ENCODE measurements around the gene SERPINI1.

Gene SERPINI1

DNA sequence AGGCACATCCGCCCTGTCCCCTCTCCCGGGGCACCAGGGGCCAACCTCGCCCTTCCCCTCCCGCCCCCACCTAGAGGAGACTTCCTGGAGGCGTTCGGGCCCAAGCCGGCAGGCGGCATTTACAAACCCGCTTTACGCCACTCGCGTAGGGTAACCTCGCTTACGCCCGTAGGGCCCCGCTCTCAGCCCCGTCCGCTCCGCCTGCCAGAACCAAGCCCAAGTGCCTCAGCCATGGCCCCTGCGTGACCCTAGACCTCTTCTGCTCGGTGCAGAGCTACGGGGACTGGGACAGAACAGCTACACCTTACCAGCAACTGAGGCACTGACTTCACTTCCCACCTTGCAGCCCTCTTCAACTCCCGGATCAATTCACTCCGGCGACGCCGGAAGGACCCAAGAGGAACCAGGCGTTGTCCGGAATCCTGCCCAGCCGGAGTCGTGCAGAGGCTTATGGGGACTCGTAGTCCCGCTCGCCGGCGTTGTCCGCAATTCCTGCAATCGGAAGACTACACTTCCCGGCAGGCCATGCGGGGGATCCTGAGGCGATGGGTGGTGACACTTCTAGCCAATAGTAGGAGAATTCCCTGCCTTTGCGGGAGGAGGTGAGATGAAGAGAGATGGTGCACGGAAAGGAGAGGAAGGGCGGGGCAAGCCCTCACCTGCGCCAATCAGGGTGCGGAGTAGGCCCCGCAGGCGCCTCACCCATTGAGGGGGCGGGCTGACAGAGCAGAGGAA, 856 bp upstream of the SERPINI1 start, which contains the start of gene PDCD10:
TSS of gene PDCD10 (minus strand) at position 395 of the 735 bp plus-strand sequence. CDS start 14,735 bp downstream, outside the sequence.
- DNase-seq (ENCODE audit: low read depth, low spot score) = peak; percentile 92

GRCh38 chr3:167736264-167736787, 805 bp downstream of the SERPINI1 start:
- DNase-seq (ENCODE audit: low read depth, low spot score) = no peak

DNA sequence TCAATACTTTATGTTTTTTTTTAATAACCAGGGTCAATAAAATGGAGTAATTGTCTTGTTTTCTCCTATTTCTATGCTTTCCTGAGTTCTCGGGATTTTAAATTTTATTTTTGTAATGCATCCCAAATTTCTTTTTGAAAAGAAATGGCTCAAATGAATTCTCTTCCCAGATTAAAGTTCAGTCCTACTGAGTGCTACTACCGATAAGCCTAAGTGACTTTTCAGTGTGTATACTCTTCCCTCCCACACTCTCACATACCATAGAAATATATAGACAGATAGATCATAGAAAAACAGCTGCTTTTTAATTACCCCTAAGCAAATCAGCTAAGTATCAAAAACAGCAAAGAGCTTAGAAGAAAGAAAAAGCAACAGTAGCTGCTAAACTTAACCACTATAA, 1.5 kb downstream of the SERPINI1 start:
- DNase-seq (ENCODE audit: low read depth, low spot score) = no peak

- DNase-seq (ENCODE audit: low read depth, low spot score) = no peak
These were observed 2.5 kb downstream of the SERPINI1 start for GRCh38 chr3:167738037-167738436.

DNA sequence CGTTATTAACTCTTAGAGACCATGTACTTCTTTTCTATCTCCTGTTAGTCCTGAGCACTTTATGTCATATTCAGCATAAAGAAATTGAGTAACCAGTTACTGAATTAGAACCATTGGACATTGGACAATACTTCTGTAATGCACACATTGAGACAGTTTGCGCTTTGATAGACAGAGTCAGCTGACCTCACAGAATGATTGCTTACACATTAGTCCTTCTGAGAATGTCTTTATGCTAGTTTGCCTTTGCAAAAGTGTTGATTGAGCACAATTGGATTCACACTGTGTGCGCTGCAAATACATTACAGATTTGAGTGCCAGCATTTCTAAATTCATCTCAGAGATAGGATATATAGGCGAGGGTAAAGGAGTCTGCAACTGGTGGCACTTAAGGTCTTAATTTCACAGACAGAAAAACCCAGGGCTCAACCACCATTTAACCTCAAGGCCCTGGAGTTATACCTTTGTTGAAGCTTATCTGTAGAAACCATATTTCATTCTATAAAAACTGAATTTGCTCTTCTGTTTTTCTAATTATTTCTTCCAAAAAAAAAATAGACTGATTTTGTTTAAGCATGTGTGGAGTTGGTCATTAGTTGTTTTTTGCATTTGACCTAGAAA, 3.8 kb downstream of the SERPINI1 start:
- no peak for DNase-seq (ENCODE audit: low read depth, low spot score)

DNA sequence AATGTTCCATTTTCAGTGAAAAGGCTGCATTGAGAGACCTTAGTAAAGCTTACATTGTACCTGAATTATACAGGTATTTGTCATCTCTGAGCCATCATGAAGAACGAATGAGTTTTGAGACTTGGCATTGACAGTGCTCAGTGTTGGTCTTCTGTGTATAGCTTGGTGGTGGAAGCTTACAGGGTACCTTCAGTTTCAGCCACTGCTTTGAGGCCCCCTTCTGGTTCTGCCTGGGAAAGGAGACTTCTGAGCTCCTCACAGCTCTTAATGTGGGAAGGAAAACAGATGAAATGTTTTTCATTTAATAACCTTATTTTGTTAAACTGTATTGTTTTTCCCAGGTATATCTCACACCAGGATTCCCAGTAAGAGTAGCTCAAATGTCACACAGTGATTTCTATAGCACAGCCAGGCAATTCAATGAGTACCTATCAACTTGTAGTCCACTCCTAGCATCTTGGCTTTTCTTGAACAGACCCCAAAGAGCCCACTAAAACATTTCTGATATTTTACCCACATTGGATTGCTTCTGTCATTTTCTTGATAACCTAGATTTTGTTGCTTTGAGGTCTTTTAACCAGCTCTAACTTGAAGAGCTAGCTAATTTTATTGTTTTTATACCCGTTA, 5.6 kb downstream of the SERPINI1 start:
- DNase-seq (ENCODE audit: low read depth, low spot score) = no peak

DNA sequence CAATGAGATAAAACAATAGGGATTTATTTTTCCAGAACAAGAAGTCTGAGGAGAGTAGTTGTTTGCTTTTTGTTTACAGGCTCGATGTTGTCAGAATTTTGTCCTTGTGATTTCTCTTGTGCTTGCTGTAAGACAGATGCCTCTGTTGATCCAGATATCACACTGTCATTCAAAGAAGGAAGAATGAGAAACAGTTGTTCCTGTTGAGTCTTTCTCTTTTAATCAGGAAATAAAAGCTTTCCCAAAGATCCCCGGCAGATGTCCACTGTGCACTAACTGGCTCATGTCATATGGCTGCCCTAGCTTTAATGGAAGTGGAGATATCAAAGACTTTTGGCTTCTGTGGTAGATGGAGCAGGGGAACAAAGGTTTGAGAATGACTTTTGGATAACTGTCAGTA, 6.8 kb downstream of the SERPINI1 start:
- no peak for DNase-seq (ENCODE audit: low read depth, low spot score)

GRCh38 chr3:167743799-167744198, 8.3 kb downstream of the SERPINI1 start:
- DNase-seq (ENCODE audit: low read depth, low spot score) = no peak

GRCh38 chr3:167749209-167749608, 13.7 kb downstream of the SERPINI1 start:
- DNase-seq (ENCODE audit: low read depth, low spot score) = no peak

DNA sequence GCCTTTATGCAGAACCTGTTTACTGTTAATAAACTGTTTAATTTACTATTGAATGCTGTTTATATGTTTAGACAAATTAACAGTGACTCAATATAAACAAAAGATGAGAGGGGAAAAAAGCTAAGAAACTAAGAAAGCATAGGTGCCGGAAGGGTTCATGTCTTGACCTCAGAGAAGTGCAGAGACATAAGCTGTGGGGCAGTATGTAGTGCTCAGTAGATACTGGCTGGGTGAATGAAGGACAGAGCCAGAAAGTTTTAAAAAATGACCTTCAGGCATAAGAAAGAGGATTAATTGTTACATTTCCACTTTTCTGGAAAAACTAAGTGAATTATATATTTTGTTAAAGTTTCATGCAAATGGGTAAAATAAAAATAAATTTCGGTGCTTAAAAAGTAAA, 14.2 kb downstream of the SERPINI1 start:
- DNase-seq (ENCODE audit: low read depth, low spot score) = no peak

- DNase-seq (ENCODE audit: low read depth, low spot score) = no peak
These were observed 14.9 kb downstream of the SERPINI1 start for GRCh38 chr3:167750272-167750971.

DNA sequence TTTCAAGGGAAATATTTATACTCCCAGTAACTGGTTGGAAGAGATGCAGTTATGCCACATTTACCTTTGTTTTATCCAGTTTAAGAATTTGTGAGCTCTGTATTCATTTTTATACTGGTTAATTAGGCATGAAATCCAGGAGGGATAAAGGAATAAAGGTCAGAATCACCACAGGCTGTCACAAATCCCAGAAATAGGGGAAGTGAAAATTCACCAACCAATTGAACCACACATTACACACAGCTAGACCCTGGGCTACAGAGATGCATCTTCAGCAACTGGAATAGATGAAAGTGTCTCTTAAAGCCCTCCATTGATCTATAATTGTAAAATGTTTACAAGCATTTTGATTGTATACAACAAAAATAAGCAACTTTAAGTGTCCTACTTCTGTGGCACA, 18.5 kb downstream of the SERPINI1 start:
- no peak for DNase-seq (ENCODE audit: low read depth, low spot score)

DNA sequence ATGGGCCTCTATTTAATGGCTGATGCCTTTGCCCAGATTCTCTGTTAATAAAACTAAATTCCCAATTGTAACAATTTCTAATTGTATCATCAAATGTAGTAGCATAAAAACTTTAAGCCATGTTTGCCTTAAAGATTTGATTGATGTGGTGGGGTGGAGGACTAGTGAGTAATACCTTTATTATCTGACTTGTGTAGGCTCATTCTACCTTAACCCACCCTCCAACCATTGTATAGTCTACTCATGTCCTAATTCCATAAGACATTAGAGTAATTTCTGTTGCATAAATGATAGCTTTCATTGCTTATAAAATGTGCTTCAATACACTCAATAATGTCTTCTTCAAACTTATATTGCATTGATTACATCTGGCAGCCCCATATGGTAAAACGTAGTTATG, 25.8 kb downstream of the SERPINI1 start:
- no peak for DNase-seq (ENCODE audit: low read depth, low spot score)

DNA sequence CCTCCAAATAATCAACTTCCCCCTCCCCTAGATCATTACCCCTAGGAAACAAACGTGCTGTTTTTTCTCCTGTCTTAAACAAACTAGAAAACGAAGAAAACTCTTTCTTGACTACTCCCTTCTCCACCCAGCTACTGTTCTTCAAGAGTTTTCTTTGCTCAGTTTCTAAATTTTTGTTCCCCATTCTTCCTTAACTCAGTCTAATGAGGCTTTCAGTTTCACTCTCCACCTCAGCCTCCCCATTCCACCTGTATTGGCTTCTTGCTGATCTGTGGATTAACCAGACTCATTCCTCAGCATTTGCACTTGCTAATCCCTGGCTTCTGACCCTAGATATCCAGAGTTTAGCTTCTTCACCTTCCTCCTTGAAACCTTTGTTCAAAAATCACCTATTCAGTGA, 26.8 kb downstream of the SERPINI1 start:
- DNase-seq (ENCODE audit: low read depth, low spot score) = no peak

DNA sequence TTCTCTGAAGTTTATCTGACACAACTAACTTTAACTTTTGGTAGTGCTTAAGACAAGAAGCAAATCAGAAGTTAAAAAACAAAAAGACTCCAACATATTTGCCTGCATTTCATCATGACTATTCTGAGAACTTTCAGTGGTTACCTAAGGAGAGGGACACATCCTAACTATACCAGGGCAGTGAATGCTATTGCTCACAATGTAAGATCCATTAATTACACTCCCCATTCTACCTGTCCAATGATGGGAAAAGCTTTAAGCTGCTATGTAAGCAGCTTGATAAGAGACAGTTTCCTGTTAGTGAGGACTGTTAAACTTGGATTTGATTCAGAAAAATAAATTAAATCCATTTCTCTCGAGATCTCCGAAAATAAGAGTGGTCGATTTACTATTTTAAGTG, 37.5 kb downstream of the SERPINI1 start:
- no peak for DNase-seq (ENCODE audit: low read depth, low spot score)

GRCh38 chr3:167773584-167773983, 38.1 kb downstream of the SERPINI1 start:
- DNase-seq (ENCODE audit: low read depth, low spot score) = no peak

- DNase-seq (ENCODE audit: low read depth, low spot score) = no peak
These were observed 40.7 kb downstream of the SERPINI1 start for GRCh38 chr3:167776066-167776685.

DNA sequence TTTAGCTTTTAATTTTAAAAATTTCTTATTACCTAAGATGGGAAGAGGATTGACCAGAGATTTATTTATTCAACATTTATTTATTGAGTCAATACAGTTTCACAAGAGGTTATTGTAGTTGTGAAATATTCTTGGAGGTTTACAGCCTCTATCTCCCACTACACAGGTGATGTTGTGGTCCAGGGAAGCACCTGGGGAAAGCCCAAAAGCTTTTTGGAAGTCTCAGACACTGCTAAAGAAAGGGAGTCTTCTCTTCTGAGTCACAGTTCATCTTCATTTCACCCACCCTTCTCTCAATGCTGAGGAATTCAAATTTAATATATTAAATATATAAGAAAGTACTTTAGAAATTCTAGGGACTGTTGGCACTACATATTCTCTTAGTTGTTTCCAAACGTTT, 41.8 kb downstream of the SERPINI1 start:
- DNase-seq (ENCODE audit: low read depth, low spot score) = no peak

DNA sequence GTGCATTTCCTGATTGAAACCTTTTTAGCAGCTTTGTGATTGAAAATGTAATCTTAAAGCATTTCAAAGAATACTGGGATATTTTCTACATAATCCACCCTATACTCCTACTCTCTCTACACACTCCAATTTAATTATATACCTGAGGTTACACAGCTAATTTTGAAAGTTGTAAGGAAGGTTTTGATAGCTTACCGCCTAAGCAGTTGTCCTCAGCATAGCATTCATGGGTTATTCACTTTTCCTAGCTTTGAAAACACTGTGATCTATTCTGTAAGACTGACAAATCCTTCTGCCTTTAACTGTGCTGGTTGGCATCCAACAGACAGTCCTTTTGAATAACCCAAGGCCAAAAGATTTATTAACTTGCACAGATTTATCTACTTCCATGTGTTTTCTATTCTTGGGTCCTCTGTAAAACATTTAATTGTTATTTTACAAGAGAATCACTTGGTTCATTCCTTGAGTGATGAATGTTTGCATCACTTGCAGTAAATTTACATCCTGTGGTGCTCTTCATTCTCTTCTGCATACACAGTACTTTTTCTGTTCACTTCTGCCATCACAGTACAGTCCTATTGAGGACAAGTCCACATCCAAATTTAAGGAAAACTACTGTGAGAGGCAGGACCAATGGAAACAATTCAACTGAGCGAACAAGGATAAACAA, 44.8 kb downstream of the SERPINI1 start:
- no peak for DNase-seq (ENCODE audit: low read depth, low spot score)

GRCh38 chr3:167783781-167784180, 48.3 kb downstream of the SERPINI1 start:
- no peak for DNase-seq (ENCODE audit: low read depth, low spot score)

DNA sequence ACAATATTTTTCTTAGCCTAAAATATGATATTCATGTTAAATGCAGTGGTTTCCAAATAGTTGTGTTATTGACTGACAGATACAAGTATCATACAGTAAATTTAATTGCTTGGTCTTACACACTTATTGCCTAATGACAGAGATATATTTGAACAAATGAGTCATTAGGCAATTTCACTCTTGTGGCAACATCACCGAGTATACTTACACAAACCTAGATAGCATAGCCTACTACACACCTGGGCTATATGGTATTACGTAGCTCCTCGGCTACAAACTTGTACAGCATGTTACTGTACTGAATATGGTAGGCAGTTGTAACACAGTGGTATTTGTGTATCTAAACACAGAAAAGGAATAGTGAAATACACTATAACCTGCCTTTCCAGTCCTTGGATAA, 50.3 kb downstream of the SERPINI1 start:
- DNase-seq (ENCODE audit: low read depth, low spot score) = no peak

Data from activated naive CD8-positive, alpha-beta T cell treated with anti-CD3 and anti-CD28 coated beads, Interleukin-2, amount 50 U/mL, for 16 hours (primary cell).